Left lung (tissue), 14 donors: ENCODE data around the gene CEP85. TPM values are rescaled to one million over a fixed set of nuclear protein-coding genes. Genes with fewer than 3 reads are reported as not detected.

Experiments used
- ATAC-seq: fragments of 200-7000 bp; cut with Tn5 transposase; one replicate; pipeline ENCODE4 v1.9.1; 2020; ENCODE audit warnings: moderate library complexity
- DNase-seq, 4 donors: peaks; one replicate each; pipeline ENCODE4 v3.0.0-alpha.2; 2013 to 2020
- H3K27ac ChIP-seq, 2 donors: fragments of 200-600 bp; sonication (generic) in 1 of 2; one replicate each; pipeline versions ENCODE4 v1.5.0 to v1.8.0; 2020 to 2021
- H3K27me3 ChIP-seq, 2 donors: fragments of 200-600 bp; sonication (generic) in 1 of 2; one replicate each; pipeline versions ENCODE4 v1.5.0 to v1.8.0; 2020 to 2021
- H3K36me3 ChIP-seq, 2 donors: fragments of 200-600 bp; sonication (generic) in 1 of 2; one replicate each; pipeline versions ENCODE4 v1.5.0 to v1.8.0; 2020 to 2021
- H3K4me1 ChIP-seq, 2 donors: fragments of 200-600 bp; one replicate each; pipeline ENCODE4 v1.8.0; 2021
- H3K4me3 ChIP-seq, 2 donors: fragments of 200-600 bp; sonication (generic) in 1 of 2; one replicate each; pipeline versions ENCODE4 v1.5.0 to v1.8.0; 2020 to 2021; ENCODE audit warnings: mild to moderate bottlenecking in 1 of 2
- H3K9me3 ChIP-seq, 2 donors: fragments of 200-600 bp; sonication (generic) in 1 of 2; one replicate each; pipeline versions ENCODE4 v1.5.0 to v1.8.0; 2020 to 2021
- intact Hi-C, 2 donors: fragments of 100-400 bp; cut with DNase I; formaldehyde crosslinking; loops; one replicate each; pipeline versions ENCODE4 v1.11.2 to v1.14.2; 2022
- long read RNA-seq, 12 donors: library from polyadenylated mRNA in 2 of 12; unstranded in 2 of 12; transcript quantifications; one replicate each; pipeline ENCODE4 v2.0.0 and lab custom pipeline, GENCODE V29; 2019 to 2026
- polyA plus RNA-seq, 6 donors: library from polyadenylated mRNA; unstranded; fragments of 120-200 nt; gene quantifications; one replicate each; pipeline ENCODE4 v1.2.1, GENCODE V29; 2013; ENCODE audit not compliant: insufficient read length in 6 of 6
- total RNA-seq, 2 donors: library from RNA; stranded (reverse); fragmentation: NEBNext Ultra II Directional; extraction: Animal tissue kit (Norgen Biotek cat#: 25700); gene quantifications; one replicate each; pipeline ENCODE4 v1.2.1, GENCODE V29; 2021
- TF ChIP-seq, protein P1 (sequence below), 2 donors: fragments of 200-600 bp; sonication (generic) in 1 of 2; IDR thresholded peaks; one replicate each; pipeline versions ENCODE4 v1.5.0 to v1.8.0; 2021; ENCODE audit warnings: antibody characterized with exemption in 2 of 2
- donor health status: DM: no; HTN: yes; CAD: no.
- donor health status: DM: no; HTN: no; CAD: no.

The CEP85 gene, protein sequence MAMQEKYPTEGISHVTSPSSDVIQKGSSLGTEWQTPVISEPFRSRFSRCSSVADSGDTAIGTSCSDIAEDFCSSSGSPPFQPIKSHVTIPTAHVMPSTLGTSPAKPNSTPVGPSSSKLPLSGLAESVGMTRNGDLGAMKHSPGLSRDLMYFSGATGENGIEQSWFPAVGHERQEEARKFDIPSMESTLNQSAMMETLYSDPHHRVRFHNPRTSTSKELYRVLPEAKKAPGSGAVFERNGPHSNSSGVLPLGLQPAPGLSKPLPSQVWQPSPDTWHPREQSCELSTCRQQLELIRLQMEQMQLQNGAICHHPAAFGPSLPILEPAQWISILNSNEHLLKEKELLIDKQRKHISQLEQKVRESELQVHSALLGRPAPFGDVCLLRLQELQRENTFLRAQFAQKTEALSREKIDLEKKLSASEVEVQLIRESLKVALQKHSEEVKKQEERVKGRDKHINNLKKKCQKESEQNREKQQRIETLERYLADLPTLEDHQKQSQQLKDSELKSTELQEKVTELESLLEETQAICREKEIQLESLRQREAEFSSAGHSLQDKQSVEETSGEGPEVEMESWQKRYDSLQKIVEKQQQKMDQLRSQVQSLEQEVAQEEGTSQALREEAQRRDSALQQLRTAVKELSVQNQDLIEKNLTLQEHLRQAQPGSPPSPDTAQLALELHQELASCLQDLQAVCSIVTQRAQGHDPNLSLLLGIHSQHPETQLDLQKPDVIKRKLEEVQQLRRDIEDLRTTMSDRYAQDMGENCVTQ
- total RNA-seq (10 to 100 TPM; 12.1 to 13.6 TPM), polyA plus RNA-seq (10 to 100 TPM; 20.8 to 24.8 (median 21.7) TPM)
- long read RNA-seq, donor 1, partial matches to known transcripts: 9 of 9 reads
- long read RNA-seq, donor 1, other reads (novel, unspliced or antisense): 0 of 9 reads
- long read RNA-seq, donor 2, partial matches to known transcripts: 0 of 1 reads
- long read RNA-seq, donor 2, other reads (novel, unspliced or antisense): 0 of 1 reads
- long read RNA-seq, donor 3, partial matches to known transcripts: 0 of 1 reads
- long read RNA-seq, donor 3, other reads (novel, unspliced or antisense): 0 of 1 reads
- long read RNA-seq, donor 4: 0 reads
- long read RNA-seq, donor 5, partial matches to known transcripts: 0 of 1 reads
- long read RNA-seq, donor 5, other reads (novel, unspliced or antisense): 0 of 1 reads
- long read RNA-seq, donor 6, partial matches to known transcripts: 0 of 1 reads
- long read RNA-seq, donor 6, other reads (novel, unspliced or antisense): 0 of 1 reads
- long read RNA-seq, donor 7, partial matches to known transcripts: 0 of 1 reads
- long read RNA-seq, donor 7, other reads (novel, unspliced or antisense): 0 of 1 reads
- long read RNA-seq, donor 8, partial matches to known transcripts: 0 of 1 reads
- long read RNA-seq, donor 8, other reads (novel, unspliced or antisense): 0 of 1 reads
- long read RNA-seq, donor 9: 0 reads
- long read RNA-seq, donor 10, partial matches to known transcripts: 2 of 5 reads
- long read RNA-seq, donor 10, other reads (novel, unspliced or antisense): 2 of 5 reads
- long read RNA-seq, donor 11: 0 reads
- long read RNA-seq, donor 12, partial matches to known transcripts: 12 of 14 reads
- long read RNA-seq, donor 12, other reads (novel, unspliced or antisense): 0 of 14 reads

DNA sequence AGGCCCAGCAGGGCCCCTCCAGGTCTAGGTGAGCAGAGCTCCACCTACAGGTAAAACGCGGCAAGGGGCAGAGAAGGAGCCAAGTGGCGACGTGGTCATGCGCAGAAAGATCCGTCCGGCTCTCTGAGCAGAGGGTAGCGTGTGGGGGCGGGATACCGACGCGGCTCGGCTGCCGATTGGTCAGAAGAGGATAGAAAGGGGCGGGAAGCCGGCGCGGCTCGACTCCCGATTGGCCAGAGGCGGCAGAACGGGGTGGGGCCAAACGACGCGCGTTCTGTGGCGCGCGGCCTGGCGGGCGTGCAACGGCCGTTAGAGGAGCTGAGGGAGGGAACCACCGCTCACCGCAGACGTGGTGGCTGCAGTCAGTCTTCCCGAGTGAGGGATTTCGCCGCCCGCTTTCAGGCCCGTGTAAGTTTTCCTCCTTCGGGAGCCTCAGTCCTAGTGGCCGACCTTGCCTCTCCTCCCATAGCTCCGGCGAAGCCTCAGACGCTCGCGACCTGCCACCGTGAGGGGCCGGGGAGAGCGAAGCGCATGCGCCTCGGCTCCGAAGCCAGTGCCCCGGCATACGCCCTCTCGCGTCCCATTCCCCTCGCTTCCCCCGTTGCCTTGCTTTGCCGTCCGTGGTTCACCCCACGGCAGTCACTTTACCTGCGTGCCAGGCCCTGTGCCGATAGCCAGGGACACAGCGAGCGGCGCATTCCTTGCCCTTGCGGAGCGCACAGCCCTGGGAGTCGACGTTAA lies at the start of gene CEP85:
Gene CEP85, plus strand, starts transcription at position 298 of the 741 bp plus-strand sequence. CDS start 5,584 bp downstream, outside the sequence.
- H3K4me1 ChIP-seq: peaks cover 5 to 28% of the 10 kb centered on the region in 2 donors
- no peaks in the 10 kb centered on the region for H3K27me3 ChIP-seq
- no peaks in the 10 kb centered on the region for H3K36me3 ChIP-seq
- H3K9me3 ChIP-seq: no peaks in the 10 kb centered on the region
- TF ChIP-seq, protein P1, sequence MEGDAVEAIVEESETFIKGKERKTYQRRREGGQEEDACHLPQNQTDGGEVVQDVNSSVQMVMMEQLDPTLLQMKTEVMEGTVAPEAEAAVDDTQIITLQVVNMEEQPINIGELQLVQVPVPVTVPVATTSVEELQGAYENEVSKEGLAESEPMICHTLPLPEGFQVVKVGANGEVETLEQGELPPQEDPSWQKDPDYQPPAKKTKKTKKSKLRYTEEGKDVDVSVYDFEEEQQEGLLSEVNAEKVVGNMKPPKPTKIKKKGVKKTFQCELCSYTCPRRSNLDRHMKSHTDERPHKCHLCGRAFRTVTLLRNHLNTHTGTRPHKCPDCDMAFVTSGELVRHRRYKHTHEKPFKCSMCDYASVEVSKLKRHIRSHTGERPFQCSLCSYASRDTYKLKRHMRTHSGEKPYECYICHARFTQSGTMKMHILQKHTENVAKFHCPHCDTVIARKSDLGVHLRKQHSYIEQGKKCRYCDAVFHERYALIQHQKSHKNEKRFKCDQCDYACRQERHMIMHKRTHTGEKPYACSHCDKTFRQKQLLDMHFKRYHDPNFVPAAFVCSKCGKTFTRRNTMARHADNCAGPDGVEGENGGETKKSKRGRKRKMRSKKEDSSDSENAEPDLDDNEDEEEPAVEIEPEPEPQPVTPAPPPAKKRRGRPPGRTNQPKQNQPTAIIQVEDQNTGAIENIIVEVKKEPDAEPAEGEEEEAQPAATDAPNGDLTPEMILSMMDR (IDR thresholded peaks at IDR 0.05): peak; percentile 68 to 81
- ATAC-seq (peak; percentile 98), DNase-seq (peak; percentile 95 to 99 (median 98))
- peak within 1 kb of the TSS; percentile 72 to 79 for H3K4me3 ChIP-seq
- intact Hi-C loops: no loop called here
- H3K27ac ChIP-seq: peak within 1 kb of the TSS; percentile 89 to 92

DNA sequence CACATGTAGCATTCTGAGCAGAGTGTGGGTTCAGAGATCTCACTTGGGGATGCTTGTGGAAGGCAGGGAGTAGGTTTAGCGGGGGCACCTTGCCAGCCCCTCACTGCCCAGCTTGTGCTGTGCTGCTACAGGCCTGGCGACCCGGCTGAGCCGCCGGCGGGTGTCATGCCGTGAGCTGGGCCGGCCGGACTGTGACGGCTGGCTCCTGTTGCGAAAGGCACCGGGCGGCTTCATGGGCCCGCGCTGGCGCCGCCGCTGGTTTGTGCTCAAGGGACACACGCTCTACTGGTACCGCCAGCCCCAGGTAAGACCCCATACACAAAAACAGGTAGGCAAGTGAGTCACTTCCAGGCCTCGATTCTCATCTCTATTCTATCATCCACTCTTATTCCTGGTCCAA lies 49.1 kb upstream of the CEP85 start:
- H3K4me3 ChIP-seq: no peak overlapping the region
- H3K27me3 ChIP-seq: no peaks in the 10 kb centered on the region
- no peak for ATAC-seq
- H3K4me1 ChIP-seq: no peaks in the 10 kb centered on the region
- intact Hi-C loops: no loop called here
- no peak overlapping the region for H3K27ac ChIP-seq
- TF ChIP-seq, protein P1 (IDR thresholded peaks at IDR 0.05): no peak
- no peak for DNase-seq
- H3K9me3 ChIP-seq: no peaks in the 10 kb centered on the region
- H3K36me3 ChIP-seq: peaks cover 0 to 32% of the 10 kb centered on the region in 2 donors

DNA sequence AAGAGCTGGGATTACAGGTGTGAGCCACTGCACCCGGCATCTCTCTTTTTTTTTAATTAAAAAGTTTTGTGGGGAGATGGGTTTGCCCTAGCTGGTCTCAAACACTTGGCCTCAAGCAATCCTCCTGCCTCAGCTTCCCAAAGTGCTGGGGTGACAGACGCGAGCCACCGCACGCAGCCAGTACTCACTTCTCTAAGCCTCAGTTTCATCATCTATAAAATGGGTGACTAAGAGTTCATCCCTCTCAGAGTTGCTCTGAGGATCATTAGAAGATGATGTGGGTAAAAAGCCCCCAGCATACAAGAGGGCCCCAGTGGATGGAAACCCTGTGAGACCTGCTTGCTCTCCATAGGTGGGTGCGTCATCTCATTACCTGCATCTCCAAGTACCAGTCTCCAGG lies 46.1 kb upstream of the CEP85 start:
- no peak overlapping the region for H3K27ac ChIP-seq
- no peaks in the 10 kb centered on the region for H3K4me1 ChIP-seq
- intact Hi-C loops: no loop called here
- no peak overlapping the region for H3K4me3 ChIP-seq
- DNase-seq (no peak), ATAC-seq (no peak)
- no peaks in the 10 kb centered on the region for H3K27me3 ChIP-seq
- TF ChIP-seq, protein P1 (IDR thresholded peaks at IDR 0.05): no peak
- H3K36me3 ChIP-seq: peaks cover 0 to 19% of the 10 kb centered on the region in 2 donors
- no peaks in the 10 kb centered on the region for H3K9me3 ChIP-seq

DNA sequence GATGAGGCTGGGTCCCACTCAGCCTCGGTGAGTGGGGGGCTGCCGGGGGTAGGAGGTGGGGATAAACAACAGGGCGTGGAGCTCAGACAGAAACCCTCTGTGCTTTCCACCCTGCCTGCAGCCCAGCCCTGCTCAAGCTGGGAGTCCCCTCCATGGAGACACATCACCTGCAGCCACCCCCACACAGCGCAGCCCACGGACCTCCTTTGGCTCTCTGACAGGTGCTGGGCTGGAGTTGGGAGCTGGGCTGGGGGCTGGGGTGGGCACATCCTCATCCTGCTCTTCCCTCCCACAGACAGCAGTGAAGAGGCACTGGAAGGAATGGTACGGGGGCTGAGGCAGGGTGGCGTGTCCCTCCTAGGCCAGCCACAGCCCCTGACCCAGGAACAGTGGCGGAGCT lies 45.5 kb upstream of the CEP85 start:
- no peaks in the 10 kb centered on the region for H3K4me1 ChIP-seq
- H3K27me3 ChIP-seq: no peaks in the 10 kb centered on the region
- no peak overlapping the region for H3K27ac ChIP-seq
- TF ChIP-seq, protein P1 (IDR thresholded peaks at IDR 0.05): no peak
- intact Hi-C loops: no loop called here
- DNase-seq (no peak), ATAC-seq (no peak)
- H3K4me3 ChIP-seq: no peak overlapping the region
- peaks cover 0 to 17% of the 10 kb centered on the region in 2 donors for H3K36me3 ChIP-seq
- H3K9me3 ChIP-seq: no peaks in the 10 kb centered on the region
